ENCODE data around the gene CALHM3. TPM values are rescaled to one million over a fixed set of nuclear protein-coding genes. Genes with fewer than 3 reads are reported as not detected.

CALHM3 gene
- total RNA-seq, 1 experiment from 2014 or later: 2.3 TPM

- Histone ChIP-seq H3K4me2 (ENCODE audit: low read length) (no peak overlapping the region), H3K4me3 (ENCODE audit: low read length) (no peak overlapping the region), H3F3A (ENCODE audit: low read length, unreplicated experiment) (no peaks in the 10 kb centered on the region), H3K36me3 (ENCODE audit: low read depth, low read length) (no peaks in the 10 kb centered on the region), H3K4me1 (ENCODE audit: insufficient read depth, low read length) (no peaks in the 10 kb centered on the region), H3K9me3 (ENCODE audit: low read length) (no peaks in the 10 kb centered on the region), H3K27me3 (ENCODE audit: low read length) (no peaks in the 10 kb centered on the region), H3K27ac (ENCODE audit: low read length) (no peak overlapping the region), H3K79me2 (ENCODE audit: low read length) (no peaks in the 10 kb centered on the region), H4K20me1 (ENCODE audit: low read length) (no peaks in the 10 kb centered on the region), H3K9ac (ENCODE audit: low read length) (no peak overlapping the region), H2AFZ (ENCODE audit: low read length) (no peak overlapping the region), H3K9me2 (replicated peaks; ENCODE audit: low read length) (no peaks in the 10 kb centered on the region)
- DNase-seq: no peak
- intact Hi-C loops (cut with micrococcal nuclease): no loop called here
- no TSS peak for BruUV-seq (replicated peaks)
- no peak for ATAC-seq
- ChIA-PET CTCF (no interaction called here), POLR2A (ENCODE audit: unreplicated experiment) (no interaction called here)
- TF ChIP-seq EZH2 (IDR thresholded peaks at IDR 0.05; ENCODE audit: low read length, unreplicated experiment) (no peak), EZH2phosphoT487 (IDR thresholded peaks at IDR 0.05; ENCODE audit: borderline replicate concordance, low read length) (no peak), CTCF (conservative IDR thresholded peaks at IDR 0.05; ENCODE audit: low read depth, low read length) (no peak)
These were observed 34.5 kb upstream of the CALHM3 start for GRCh38 chr10:103513380-103514060.

- Histone ChIP-seq H3K4me1 (ENCODE audit: insufficient read depth, low read length) (no peaks in the 10 kb centered on the region), H4K20me1 (ENCODE audit: low read length) (no peaks in the 10 kb centered on the region), H3K9me3 (ENCODE audit: low read length) (no peaks in the 10 kb centered on the region), H3K36me3 (ENCODE audit: low read depth, low read length) (no peaks in the 10 kb centered on the region), H3K4me3 (ENCODE audit: low read length) (no peak overlapping the region), H3K79me2 (ENCODE audit: low read length) (no peaks in the 10 kb centered on the region), H3K27me3 (ENCODE audit: low read length) (no peaks in the 10 kb centered on the region), H3K9ac (ENCODE audit: low read length) (no peak overlapping the region), H3K27ac (ENCODE audit: low read length) (no peak overlapping the region), H2AFZ (ENCODE audit: low read length) (no peak overlapping the region), H3K9me2 (replicated peaks; ENCODE audit: low read length) (no peaks in the 10 kb centered on the region), H3F3A (ENCODE audit: low read length, unreplicated experiment) (no peaks in the 10 kb centered on the region), H3K4me2 (ENCODE audit: low read length) (no peak overlapping the region)
- ChIA-PET POLR2A (ENCODE audit: unreplicated experiment) (no interaction called here), CTCF (no interaction called here)
- DNase-seq (no peak), ATAC-seq (no peak)
- TF ChIP-seq CTCF (conservative IDR thresholded peaks at IDR 0.05; ENCODE audit: low read depth, low read length): no peak
- TF ChIP-seq EZH2phosphoT487 (IDR thresholded peaks at IDR 0.05; ENCODE audit: borderline replicate concordance, low read length): no peak
- TF ChIP-seq EZH2 (IDR thresholded peaks at IDR 0.05; ENCODE audit: low read length, unreplicated experiment): no peak
- BruUV-seq (replicated peaks): no TSS peak
- intact Hi-C loops (cut with micrococcal nuclease): no loop called here
These were observed 33.7 kb upstream of the CALHM3 start for GRCh38 chr10:103512591-103513379.

GRCh38 chr10:103512166-103512565, 33.1 kb upstream of the CALHM3 start:
- intact Hi-C loops (cut with micrococcal nuclease): no loop called here
- TF ChIP-seq EZH2phosphoT487 (IDR thresholded peaks at IDR 0.05; ENCODE audit: borderline replicate concordance, low read length) (no peak), EZH2 (IDR thresholded peaks at IDR 0.05; ENCODE audit: low read length, unreplicated experiment) (no peak), CTCF (conservative IDR thresholded peaks at IDR 0.05; ENCODE audit: low read depth, low read length) (no peak)
- ChIA-PET POLR2A (ENCODE audit: unreplicated experiment) (no interaction called here), CTCF (no interaction called here)
- BruUV-seq (replicated peaks): no TSS peak
- H3K27ac ChIP-seq (ENCODE audit: low read length): no peak overlapping the region
- H3K36me3 ChIP-seq (ENCODE audit: low read depth, low read length): no peaks in the 10 kb centered on the region
- H3K4me3 ChIP-seq (ENCODE audit: low read length): no peak overlapping the region
- no peak overlapping the region for H2AFZ ChIP-seq (ENCODE audit: low read length)
- H3K79me2 ChIP-seq (ENCODE audit: low read length): no peaks in the 10 kb centered on the region
- H3K9me2 ChIP-seq (replicated peaks; ENCODE audit: low read length): no peaks in the 10 kb centered on the region
- H3K4me1 ChIP-seq (ENCODE audit: insufficient read depth, low read length): no peaks in the 10 kb centered on the region
- H4K20me1 ChIP-seq (ENCODE audit: low read length): no peaks in the 10 kb centered on the region
- ATAC-seq (no peak), DNase-seq (no peak)
- no peaks in the 10 kb centered on the region for H3F3A ChIP-seq (ENCODE audit: low read length, unreplicated experiment)
- no peak overlapping the region for H3K4me2 ChIP-seq (ENCODE audit: low read length)
- no peak overlapping the region for H3K9ac ChIP-seq (ENCODE audit: low read length)
- H3K9me3 ChIP-seq (ENCODE audit: low read length): no peaks in the 10 kb centered on the region
- no peaks in the 10 kb centered on the region for H3K27me3 ChIP-seq (ENCODE audit: low read length)

All from PC-3 (cell line).